NCI-H345 (cell line): ENCODE measurements around the gene PPM1M.

Experiments used
- DNase-seq: peaks from one replicate; lab custom pipeline; 2025; lab: John Stamatoyannopoulos, UW

PPM1M gene

DNA sequence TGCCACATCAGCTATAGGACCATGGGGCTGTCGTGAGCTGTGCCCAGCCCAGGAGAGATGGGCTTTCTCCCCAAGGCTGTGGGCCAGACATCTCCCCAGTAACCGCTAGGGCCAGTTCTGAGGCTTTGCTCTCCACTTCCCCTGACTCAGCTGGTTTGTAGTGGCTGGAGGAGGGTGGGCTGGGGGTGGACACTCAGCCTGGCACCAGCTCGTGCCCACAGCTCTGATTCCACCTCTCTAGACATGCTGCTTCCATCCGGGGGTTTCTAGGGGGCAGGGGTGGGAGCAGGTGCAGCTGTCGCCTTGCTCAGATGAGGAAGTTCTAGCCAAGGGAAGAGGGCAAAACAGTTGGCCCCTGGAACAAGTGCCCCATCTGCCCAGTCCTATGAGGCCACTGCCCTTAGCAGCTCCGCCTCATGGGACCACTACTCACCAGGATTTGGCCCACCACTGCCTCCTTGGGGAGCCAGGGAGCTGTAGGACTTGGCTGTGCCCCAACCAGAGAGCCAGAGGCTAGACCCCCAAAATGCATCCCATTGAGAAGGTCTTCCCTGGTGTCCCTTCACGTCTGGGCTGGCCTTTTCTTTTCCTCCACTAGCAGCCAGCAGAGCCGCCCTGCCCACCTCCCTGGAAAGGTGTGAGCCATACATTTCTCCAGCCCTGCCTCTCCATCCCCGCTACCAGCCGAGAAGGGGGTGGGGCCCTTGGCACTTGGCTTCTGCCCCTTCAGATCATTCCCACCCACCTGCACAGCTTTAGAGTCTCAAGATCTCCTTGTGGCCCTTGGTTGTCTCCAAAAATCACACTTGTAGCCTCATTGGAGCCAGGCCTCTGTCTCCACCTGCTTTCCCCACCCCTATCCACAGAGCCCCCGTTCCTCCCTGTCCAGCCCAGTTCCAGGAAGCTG lies 51.9 kb downstream of the PPM1M start:
- no peak for DNase-seq

DNA sequence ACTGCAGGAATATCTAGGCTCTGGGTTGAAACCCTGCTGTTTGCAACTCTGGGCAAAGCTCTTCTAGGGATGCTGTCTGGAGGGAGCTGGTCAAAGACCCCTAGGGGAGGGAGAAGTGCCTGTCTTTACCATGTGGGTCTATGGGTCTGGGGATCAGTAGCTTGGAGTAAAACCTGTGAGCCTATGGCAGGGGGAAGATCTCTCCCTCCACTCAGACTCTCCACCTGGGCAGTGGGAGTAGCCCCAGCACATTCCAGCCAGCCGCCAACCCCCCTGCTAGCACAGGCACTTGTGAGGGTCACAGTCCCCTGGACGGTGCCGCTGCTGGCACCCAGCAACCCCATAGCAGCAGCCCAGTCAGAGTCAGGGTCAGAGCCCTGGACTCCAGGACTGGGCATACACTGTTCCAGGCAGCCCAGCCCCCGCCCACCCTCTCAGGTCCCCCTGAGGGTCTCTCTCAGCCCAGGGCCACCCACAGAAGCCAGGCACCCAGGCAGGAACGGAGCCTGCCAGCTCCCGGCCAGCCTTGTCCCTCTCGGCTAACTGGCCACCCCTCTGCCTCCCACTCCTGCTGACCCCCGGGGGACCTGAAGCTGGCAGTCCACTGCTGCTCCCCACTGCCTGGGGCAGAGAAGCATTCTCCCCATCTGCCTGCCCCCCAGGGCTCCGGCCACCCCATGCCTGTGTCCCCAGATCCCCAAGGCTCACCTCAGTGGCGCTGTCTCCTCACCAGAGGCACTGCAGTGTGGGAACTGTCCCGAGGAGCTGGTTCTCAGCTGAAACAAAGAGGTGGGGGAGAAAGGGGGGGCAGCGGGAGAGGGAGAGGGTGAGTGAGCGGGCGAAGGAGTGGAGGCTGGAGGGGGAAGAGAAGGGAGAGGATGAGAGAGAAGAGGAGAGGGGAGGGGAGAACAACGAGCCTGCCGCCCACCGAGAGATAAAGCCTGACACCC lies 52.9 kb downstream of the PPM1M start:
- DNase-seq = no peak

DNA sequence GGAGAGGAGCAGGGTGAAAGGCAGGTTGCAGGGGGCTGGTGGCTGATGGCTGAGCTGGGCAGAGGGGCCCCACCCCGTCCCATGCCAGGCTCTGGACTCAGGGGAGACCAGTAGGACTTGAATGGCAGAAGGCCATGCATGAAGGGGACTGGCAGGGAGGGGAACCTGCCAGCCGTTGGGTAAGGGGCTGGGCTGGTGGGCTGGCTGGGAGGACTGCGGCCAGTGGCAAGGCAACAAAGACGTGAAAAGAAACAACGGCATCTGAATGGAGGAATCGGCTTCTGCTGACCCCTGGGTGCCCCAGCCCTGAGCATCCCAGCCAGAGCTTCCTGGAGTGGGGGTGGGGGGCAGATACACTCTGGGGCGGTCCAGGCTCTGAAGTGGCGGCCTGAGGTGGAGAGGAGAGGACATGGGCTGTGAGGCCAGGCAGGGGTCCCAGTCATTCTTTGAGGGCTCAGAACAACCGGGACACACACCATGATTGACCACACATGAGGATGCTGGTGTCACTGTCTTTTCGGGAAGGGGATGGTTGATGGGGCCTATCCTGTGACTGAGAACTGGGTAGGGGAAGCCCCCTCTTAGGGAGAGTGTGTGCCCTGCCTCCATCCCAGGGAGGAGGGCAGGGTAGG lies 53.8 kb downstream of the PPM1M start:
- no peak for DNase-seq
